Measurements from ENCODE around the gene PCDHGB7. TPM values are rescaled to one million over a fixed set of nuclear protein-coding genes. Genes with fewer than 3 reads are reported as not detected.
"Not testable (repeated sequence)": the region's sequence is repeated elsewhere in the genome, so short reads cannot be mapped to it uniquely, and the experiment has no call there.

The PCDHGB7 gene
- polyA plus RNA-seq, 1 of the 3 experiments (the other 2 are of a cell fraction): 19.1 TPM

GRCh38 chr5:141403387-141403786, 14.1 kb upstream of the PCDHGB7 start:
- Histone ChIP-seq H3K27me3 (ENCODE audit: insufficient read depth) (no peaks in the 10 kb centered on the region), H3K4me1 (ENCODE audit: control insufficient read depth in 1 of 2, insufficient read depth in 2 of 2, low read depth in 1 of 2, low read length in 1 of 2) (no peaks in the 10 kb centered on the region), H3F3A (replicated peaks; ENCODE audit: insufficient read depth) (no peaks in the 10 kb centered on the region), H3K9ac (no peak overlapping the region), H3K9me3 (peaks cover 7% of the 10 kb centered on the region), H4K20me1 (ENCODE audit: insufficient read depth) (no peaks in the 10 kb centered on the region), H2AFZ (ENCODE audit: low read depth) (no peak overlapping the region), H3K79me2 (ENCODE audit: insufficient read depth) (no peaks in the 10 kb centered on the region), H3K9me2 (no peaks in the 10 kb centered on the region), H3K27ac (ENCODE audit: low read depth in 2 of 2, low read length in 1 of 2) (no peak overlapping the region), H3K4me2 (no peak overlapping the region), H3K4me3 (ENCODE audit: low read depth in 2 of 2, low read length in 1 of 2) (no peak overlapping the region; a peak in 1 of 4 replicates), H3K36me3 (replicated peaks in 1 of 2; ENCODE audit: control insufficient read depth in 1 of 2, insufficient read depth in 2 of 2, low read length in 1 of 2) (peaks cover 0 to 9% of the 10 kb centered on the region in 2 experiments)
- WGBS (ENCODE audit: low lambda C conversion rate): 79% methylated on average over 22 of the region's 22 CpGs
- ChIA-PET POLR2A (no interaction called here), CTCF (no interaction called here)
- TF ChIP-seq MXI1 (IDR thresholded peaks at IDR 0.05; ENCODE audit: low read depth, low read length): no peak
- DNase-seq: no peak

GRCh38 chr5:141407790-141408505, 9.5 kb upstream of the PCDHGB7 start, which contains the start of gene PCDHGB6:
Gene PCDHGB6 (plus strand): TSS chr5:141408021. CDS start chr5:141408203, 182 bp downstream.
- H3K9me3 ChIP-seq; H3K27ac ChIP-seq (ENCODE audit: low read depth in 2 of 2, low read length in 1 of 2); H3K9ac ChIP-seq; H3K79me2 ChIP-seq (ENCODE audit: insufficient read depth); DNase-seq; H3K27me3 ChIP-seq (ENCODE audit: insufficient read depth); H4K20me1 ChIP-seq (ENCODE audit: insufficient read depth); H3K4me1 ChIP-seq (ENCODE audit: control insufficient read depth in 1 of 2, insufficient read depth in 2 of 2, low read depth in 1 of 2, low read length in 1 of 2); H3K4me2 ChIP-seq; H3K4me3 ChIP-seq (ENCODE audit: low read depth in 2 of 2, low read length in 1 of 2); H3K36me3 ChIP-seq (replicated peaks in 1 of 2; ENCODE audit: control insufficient read depth in 1 of 2, insufficient read depth in 2 of 2, low read length in 1 of 2); H3K9me2 ChIP-seq; POLR2A ChIA-PET; H3F3A ChIP-seq (replicated peaks; ENCODE audit: insufficient read depth); H2AFZ ChIP-seq (ENCODE audit: low read depth): not testable (repeated sequence)
- CTCF ChIA-PET: interaction anchor here (2.2 kb wide), 1 partner anchor 150 kb away, joined by 8 read pairs; no protein-coding TSS in a partner anchor
- WGBS (ENCODE audit: low lambda C conversion rate): 75% methylated on average over 38 of the region's 51 CpGs

- Histone ChIP-seq H4K20me1 (ENCODE audit: insufficient read depth) (no peaks in the 10 kb centered on the region), H3K4me1 (ENCODE audit: control insufficient read depth in 1 of 2, insufficient read depth in 2 of 2, low read depth in 1 of 2, low read length in 1 of 2) (no peaks in the 10 kb centered on the region), H3F3A (replicated peaks; ENCODE audit: insufficient read depth) (no peaks in the 10 kb centered on the region), H3K9me3 (no peaks in the 10 kb centered on the region; the same call in 1 of the 2 replicates), H3K9ac (no peak overlapping the region), H2AFZ (ENCODE audit: low read depth) (no peak overlapping the region), H3K27ac (ENCODE audit: low read depth in 2 of 2, low read length in 1 of 2) (no peak overlapping the region), H3K27me3 (ENCODE audit: insufficient read depth) (no peaks in the 10 kb centered on the region), H3K36me3 (replicated peaks in 1 of 2; ENCODE audit: control insufficient read depth in 1 of 2, insufficient read depth in 2 of 2, low read length in 1 of 2) (peaks cover 0 to 9% of the 10 kb centered on the region in 2 experiments), H3K4me2 (no peak overlapping the region), H3K79me2 (ENCODE audit: insufficient read depth) (no peaks in the 10 kb centered on the region), H3K9me2 (no peaks in the 10 kb centered on the region), H3K4me3 (ENCODE audit: low read depth in 2 of 2, low read length in 1 of 2) (no peak overlapping the region; a peak in 1 of 4 replicates)
- WGBS (ENCODE audit: low lambda C conversion rate): 90% methylated on average over 64 of the region's 64 CpGs
- TF ChIP-seq MXI1 (IDR thresholded peaks at IDR 0.05; ENCODE audit: low read depth, low read length) (no peak), FOXM1 (IDR thresholded peaks at IDR 0.05; ENCODE audit: low read depth) (no peak), TAF1 (IDR thresholded peaks at IDR 0.05; ENCODE audit: borderline replicate concordance, low read depth, low read length) (no peak), TCF12 (IDR thresholded peaks at IDR 0.05) (no peak), FOSL2 (IDR thresholded peaks at IDR 0.05; ENCODE audit: borderline replicate concordance, low read depth) (no peak), NRF1 (IDR thresholded peaks at IDR 0.05; ENCODE audit: low read depth, low read length) (no peak), JUND (IDR thresholded peaks at IDR 0.05) (no peak), GABPA (IDR thresholded peaks at IDR 0.05; ENCODE audit: low read depth) (no peak), MEF2A (IDR thresholded peaks at IDR 0.05; ENCODE audit: borderline replicate concordance, low read depth) (no peak), SIN3A (IDR thresholded peaks at IDR 0.05; ENCODE audit: borderline replicate concordance, low read depth, low read length) (no peak), EZH2phosphoT487 (IDR thresholded peaks at IDR 0.05; ENCODE audit: borderline replicate concordance, low read depth) (no peak), CTCF (IDR thresholded peaks at IDR 0.05) (no peak), POLR2AphosphoS5 (IDR thresholded peaks at IDR 0.05; ENCODE audit: low read depth, low read length) (no peak)
- ChIA-PET CTCF (no interaction called here), POLR2A (no interaction called here)
- no peak for DNase-seq
Observed at GRCh38 chr5:141409598-141410306, 7.7 kb upstream of the PCDHGB7 start.
